Caco-2 (cell line): ENCODE data around the gene CFAP77. TPM values are rescaled to one million over a fixed set of nuclear protein-coding genes. Genes with fewer than 3 reads are reported as not detected.

Experiments
- BruUV-seq: library from RNA; stranded (reverse); fragments of 400-500 nt; replicated peaks from 2 replicates; lab custom pipeline; 2021; lab: Mats Ljungman, UMichigan
- CTCF ChIA-PET: fragments of 300-600 bp; sonication (Branson Sonifier 250); formaldehyde crosslinking; loops from one replicate; lab custom pipeline; 2022; ENCODE audit warnings: antibody characterized with exemption; lab: Charles Lee
- POLR2A ChIA-PET: fragments of 300-600 bp; sonication (Branson Sonifier 250); formaldehyde crosslinking; loops from one replicate; lab custom pipeline; 2022; ENCODE audit warnings: antibody characterized with exemption; lab: Charles Lee
- DNase-seq, 2 experiments: peaks; one replicate each; pipeline versions ENCODE4 v3.0.0 to v3.0.0-alpha.2; 2020 to 2022
- H3K27me3 ChIP-seq: replicated peaks from 2 replicates; pipeline ENCODE4 v1.6.0; 2011; ENCODE audit warnings: low read length; ENCODE audit not compliant: control insufficient read depth, insufficient read depth
- H3K36me3 ChIP-seq: 2 replicates; pipeline ENCODE4 v1.5.1; 2011; ENCODE audit warnings: low read length; ENCODE audit not compliant: control insufficient read depth, insufficient read depth
- H3K4me1 ChIP-seq: fragments of 250-450 bp; sonication (Bioruptor Pico); 2 replicates; pipeline ENCODE4 v1.5.1; 2020; ENCODE audit warnings: mild to moderate bottlenecking
- H3K4me3 ChIP-seq: 2 replicates; pipeline ENCODE4 v1.5.1; 2011; ENCODE audit warnings: low read depth, mild to moderate bottlenecking, control low read depth, low read length
- H3K9me3 ChIP-seq: fragments of 250-450 bp; sonication (Bioruptor Pico); 2 replicates; pipeline ENCODE4 v1.5.1; 2020; ENCODE audit warnings: mild to moderate bottlenecking, moderate library complexity
- H3K27ac Mint-ChIP-seq: one replicate; pipeline ENCODE4 v1.8.0; 2022; ENCODE audit warnings: mixed read lengths; ENCODE audit not compliant: unreplicated experiment
- H3K27me3 Mint-ChIP-seq: one replicate; pipeline ENCODE4 v1.8.0; 2022; ENCODE audit warnings: mixed read lengths; ENCODE audit not compliant: insufficient read depth, unreplicated experiment
- H3K36me3 Mint-ChIP-seq: one replicate; pipeline ENCODE4 v1.8.0; 2022; ENCODE audit warnings: mild to moderate bottlenecking, mixed read lengths; ENCODE audit not compliant: insufficient read depth, unreplicated experiment
- H3K4me1 Mint-ChIP-seq: one replicate; pipeline ENCODE4 v1.8.0; 2022; ENCODE audit warnings: low read depth, mixed read lengths; ENCODE audit not compliant: unreplicated experiment
- H3K4me3 Mint-ChIP-seq: one replicate; pipeline ENCODE4 v1.8.0; 2022; ENCODE audit warnings: mild to moderate bottlenecking, moderate library complexity, mixed read lengths; ENCODE audit not compliant: unreplicated experiment
- H3K9me3 Mint-ChIP-seq: one replicate; pipeline ENCODE4 v1.8.0; 2022; ENCODE audit warnings: mixed read lengths; ENCODE audit not compliant: unreplicated experiment
- CTCF ChIP-seq, 2 experiments: fragments of 200-600 bp in 1 of 2; IDR thresholded peaks; 1 replicate in 1 of 2; 2 replicates in 1 of 2; pipeline versions ENCODE4 v1.5.1 to v1.8.0; 2011 to 2022; ENCODE audit warnings: antibody characterized with exemption in 1 of 2, control low read depth in 1 of 2, inconsistent platforms in 1 of 2, low read depth in 1 of 2, low read length in 1 of 2, mild to moderate bottlenecking in 1 of 2, moderate library complexity in 1 of 2; ENCODE audit not compliant: insufficient read depth in 1 of 2, severe bottlenecking in 1 of 2, unreplicated experiment in 1 of 2
- intact Hi-C: fragments of 100-400 bp; cut with micrococcal nuclease; formaldehyde crosslinking; loops from one replicate; pipeline ENCODE4 v1.10.0; 2022; ENCODE audit not compliant: unreplicated experiment
- total RNA-seq: library from RNA; stranded (reverse); gene quantifications from 2 replicates; pipeline ENCODE4 v1.2.3, GENCODE V29; 2022

Gene CFAP77
- total RNA-seq, 1 experiment from 2014 or later, result not detected

DNA sequence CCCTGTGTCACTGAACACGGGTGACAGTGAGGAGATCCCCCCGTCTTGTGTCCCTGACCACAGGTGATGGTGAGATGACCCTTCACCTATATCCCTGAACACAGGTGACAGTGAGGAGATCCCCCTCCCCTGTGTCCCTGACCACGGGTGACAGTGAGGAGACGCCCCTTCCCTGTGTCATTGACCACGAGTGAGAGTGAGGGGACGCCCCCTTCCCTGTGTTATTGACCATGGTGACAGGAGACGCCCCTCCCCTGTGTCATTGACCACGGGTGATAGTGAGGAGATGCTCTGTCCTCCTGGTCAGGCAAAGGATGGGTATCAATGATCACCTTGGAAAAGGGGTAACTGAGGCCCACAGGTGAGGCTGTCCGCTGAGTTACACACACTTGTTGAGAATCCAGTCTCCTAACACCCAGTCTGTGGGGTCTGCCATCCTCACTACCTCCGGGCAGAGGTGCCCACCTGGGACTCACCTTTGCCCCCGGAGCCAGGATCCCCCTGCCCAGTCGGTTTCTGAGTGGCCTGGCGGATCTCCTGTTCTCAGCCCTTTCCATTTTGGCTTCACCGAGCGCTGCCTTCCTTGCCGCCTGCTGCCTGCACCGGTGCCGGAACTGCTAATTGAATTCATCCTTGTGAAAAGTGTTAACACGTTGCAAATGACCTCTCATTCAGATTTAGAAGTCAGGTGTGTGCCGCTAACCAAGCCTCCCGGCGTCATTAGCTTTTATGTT lies 104.2 kb downstream of the CFAP77 start:
- Mint-ChIP-seq H3K9me3 (no peaks in the 10 kb centered on the region), H3K27ac (no peak overlapping the region), H3K4me1 (no peaks in the 10 kb centered on the region), H3K4me3 (no peak overlapping the region), H3K27me3 (peaks cover 13% of the 10 kb centered on the region), H3K36me3 (no peaks in the 10 kb centered on the region)
- Histone ChIP-seq H3K27me3 (no peaks in the 10 kb centered on the region; the same call in 1 of the 2 replicates), H3K4me3 (no peak overlapping the region), H3K4me1 (no peaks in the 10 kb centered on the region), H3K36me3 (no peaks in the 10 kb centered on the region), H3K9me3 (no peaks in the 10 kb centered on the region)
- POLR2A ChIA-PET, result no interaction called here
- no peak for DNase-seq
- no peak for TF ChIP-seq CTCF (IDR thresholded peaks at IDR 0.05; ENCODE audit: insufficient read depth in 1 of 2, low read depth in 1 of 2, low read length in 1 of 2, severe bottlenecking in 1 of 2, unreplicated experiment in 1 of 2)
- intact Hi-C loops, result no loop called here
- CTCF ChIA-PET, result no interaction called here
- no TSS peak for BruUV-seq

DNA sequence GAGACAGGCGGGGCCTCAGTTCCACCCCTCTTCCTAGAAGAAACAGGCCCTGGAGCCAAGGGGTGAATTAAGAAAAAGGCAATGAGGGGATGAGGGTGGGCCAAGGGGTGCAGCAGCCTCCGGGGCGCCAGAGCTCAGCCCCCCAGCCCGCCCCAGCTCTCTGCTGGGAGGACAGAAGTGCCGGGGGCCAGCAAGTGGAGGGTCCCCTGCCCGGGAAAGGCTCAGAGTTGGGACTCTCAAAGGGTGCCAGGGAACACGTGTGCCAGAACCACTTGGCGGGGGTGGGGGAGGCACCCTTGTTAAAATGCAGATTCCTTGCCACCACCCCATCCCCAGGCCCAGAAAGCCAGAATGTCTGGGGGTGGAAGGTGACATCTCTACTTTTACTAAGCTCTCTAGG lies 104.8 kb downstream of the CFAP77 start:
- intact Hi-C loops, result no loop called here
- Histone ChIP-seq H3K27me3 (no peaks in the 10 kb centered on the region; the same call in 1 of the 2 replicates), H3K4me1 (no peaks in the 10 kb centered on the region), H3K36me3 (no peaks in the 10 kb centered on the region), H3K4me3 (no peak overlapping the region), H3K9me3 (no peaks in the 10 kb centered on the region)
- Mint-ChIP-seq H3K36me3 (no peaks in the 10 kb centered on the region), H3K4me1 (no peaks in the 10 kb centered on the region), H3K27ac (no peak overlapping the region), H3K9me3 (no peaks in the 10 kb centered on the region), H3K27me3 (peaks cover 13% of the 10 kb centered on the region), H3K4me3 (no peak overlapping the region)
- ChIA-PET CTCF (no interaction called here), POLR2A (no interaction called here)
- no TSS peak for BruUV-seq
- no peak for TF ChIP-seq CTCF (IDR thresholded peaks at IDR 0.05; ENCODE audit: insufficient read depth in 1 of 2, low read depth in 1 of 2, low read length in 1 of 2, severe bottlenecking in 1 of 2, unreplicated experiment in 1 of 2)
- no peak for DNase-seq

GRCh38 chr9:132516301-132516700 lies 106.3 kb downstream of the CFAP77 start:
- Mint-ChIP-seq H3K27me3 (peaks cover 15% of the 10 kb centered on the region), H3K27ac (no peak overlapping the region), H3K36me3 (no peaks in the 10 kb centered on the region), H3K4me1 (no peaks in the 10 kb centered on the region), H3K9me3 (no peaks in the 10 kb centered on the region), H3K4me3 (no peak overlapping the region)
- no peak overlapping the region for H3K4me3 ChIP-seq
- BruUV-seq, result no TSS peak
- intact Hi-C loops, result no loop called here
- ChIA-PET CTCF (no interaction called here), POLR2A (no interaction called here)
- H3K4me1 ChIP-seq, result no peaks in the 10 kb centered on the region
- no peak for DNase-seq
- H3K27me3 ChIP-seq, result no peaks in the 10 kb centered on the region; the same call in 1 of the 2 replicates
- H3K9me3 ChIP-seq, result no peaks in the 10 kb centered on the region
- no peak for TF ChIP-seq CTCF (IDR thresholded peaks at IDR 0.05; ENCODE audit: insufficient read depth in 1 of 2, low read depth in 1 of 2, low read length in 1 of 2, severe bottlenecking in 1 of 2, unreplicated experiment in 1 of 2)
- H3K36me3 ChIP-seq, result no peaks in the 10 kb centered on the region
